Tibial nerve (tissue), 4 donors: ENCODE results near the gene SEMA3F.

Experiments used
- EP300 ChIP-seq, 2 donors: sonication (generic); formaldehyde crosslinking; IDR thresholded peaks; one replicate each; pipeline ENCODE4 v1.6.1; 2017; ENCODE audit warnings: antibody characterized with exemption in 2 of 2, mild to moderate bottlenecking in 1 of 2
- POLR2A ChIP-seq, 2 donors: fragments of 450-650 bp; IDR thresholded peaks; one replicate each; pipeline ENCODE4 v1.6.1; 2017; ENCODE audit warnings: antibody characterized with exemption in 2 of 2, mild to moderate bottlenecking in 2 of 2, moderate library complexity in 2 of 2
- TF ChIP-seq, protein P1 (sequence below), 5 experiments: fragments of 200-600 bp in 3 of 5; fragments of 450-650 bp in 2 of 5; sonication (generic) in 3 of 5; IDR thresholded peaks; one replicate each; pipeline ENCODE4 v1.5.1; 2016 to 2019; ENCODE audit warnings: antibody characterized with exemption in 5 of 5, mild to moderate bottlenecking in 3 of 5, moderate library complexity in 2 of 5

DNA sequence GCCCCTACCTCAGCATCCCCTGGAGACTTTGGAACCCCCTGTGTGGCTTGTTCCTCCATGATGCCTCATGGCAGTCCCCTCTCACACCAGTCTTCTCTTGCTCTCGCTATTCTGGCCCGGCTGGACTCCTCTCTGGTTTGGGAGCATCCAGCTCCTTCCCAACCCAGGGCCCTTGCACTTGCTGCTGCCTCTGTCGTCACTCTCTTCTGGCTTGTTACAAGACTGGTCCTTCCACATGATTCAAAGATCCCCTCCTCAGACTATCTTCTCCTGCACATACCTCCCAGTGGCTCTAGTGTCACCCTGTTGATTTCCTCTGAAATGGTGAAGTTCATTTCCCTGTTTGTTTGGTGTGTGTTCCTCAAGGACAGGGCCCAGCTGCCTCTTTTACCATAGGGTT is 74.4 kb downstream of the SEMA3F start:
- TF ChIP-seq, protein P1, sequence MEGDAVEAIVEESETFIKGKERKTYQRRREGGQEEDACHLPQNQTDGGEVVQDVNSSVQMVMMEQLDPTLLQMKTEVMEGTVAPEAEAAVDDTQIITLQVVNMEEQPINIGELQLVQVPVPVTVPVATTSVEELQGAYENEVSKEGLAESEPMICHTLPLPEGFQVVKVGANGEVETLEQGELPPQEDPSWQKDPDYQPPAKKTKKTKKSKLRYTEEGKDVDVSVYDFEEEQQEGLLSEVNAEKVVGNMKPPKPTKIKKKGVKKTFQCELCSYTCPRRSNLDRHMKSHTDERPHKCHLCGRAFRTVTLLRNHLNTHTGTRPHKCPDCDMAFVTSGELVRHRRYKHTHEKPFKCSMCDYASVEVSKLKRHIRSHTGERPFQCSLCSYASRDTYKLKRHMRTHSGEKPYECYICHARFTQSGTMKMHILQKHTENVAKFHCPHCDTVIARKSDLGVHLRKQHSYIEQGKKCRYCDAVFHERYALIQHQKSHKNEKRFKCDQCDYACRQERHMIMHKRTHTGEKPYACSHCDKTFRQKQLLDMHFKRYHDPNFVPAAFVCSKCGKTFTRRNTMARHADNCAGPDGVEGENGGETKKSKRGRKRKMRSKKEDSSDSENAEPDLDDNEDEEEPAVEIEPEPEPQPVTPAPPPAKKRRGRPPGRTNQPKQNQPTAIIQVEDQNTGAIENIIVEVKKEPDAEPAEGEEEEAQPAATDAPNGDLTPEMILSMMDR (IDR thresholded peaks at IDR 0.05): no peak
- TF ChIP-seq EP300 (IDR thresholded peaks at IDR 0.05) (no peak), POLR2A (IDR thresholded peaks at IDR 0.05) (no peak)
